Measurements from ENCODE around the gene MMRN2.

- TF ChIP-seq POLR2A (IDR thresholded peaks at IDR 0.05): no peak
- TF ChIP-seq CTCF (IDR thresholded peaks at IDR 0.05): no peak
These were observed 12.1 kb upstream of the MMRN2 start for GRCh38 chr10:86969421-86970041.

Measured in thyroid gland (tissue), 4 donors.